H54 (cell line): ENCODE data around the gene EEFSEC.

Experiments used
- DNase-seq: peaks from one replicate; pipeline ENCODE4 v3.0.0; 2011; ENCODE audit warnings: low spot score, mixed read lengths; ENCODE audit not compliant: insufficient read length
- FAIRE-seq: peaks from 3 replicates; lab custom pipeline; 2011; peaks lifted over from hg19 to GRCh38; lab: Jason Lieb, UNC
- POLR2A ChIP-seq: IDR thresholded peaks from 2 replicates; pipeline ENCODE4 v1.6.1; 2011; ENCODE audit warnings: low read depth, mild to moderate bottlenecking, low read length

Gene EEFSEC

GRCh38 chr3:128267541-128267940, 114.3 kb downstream of the EEFSEC start:
- DNase-seq (no peak), FAIRE-seq (no peak)
- no peak for TF ChIP-seq POLR2A

GRCh38 chr3:128269006-128269775, 115.9 kb downstream of the EEFSEC start:
- FAIRE-seq = no peak
- no peak for DNase-seq
- no peak for TF ChIP-seq POLR2A

- no peak for TF ChIP-seq POLR2A
- FAIRE-seq (no peak), DNase-seq (no peak)
These were observed 116.5 kb downstream of the EEFSEC start for GRCh38 chr3:128269796-128270195.

- no peak for FAIRE-seq
- no peak for TF ChIP-seq POLR2A
- no peak for DNase-seq
These were observed 117.5 kb downstream of the EEFSEC start for GRCh38 chr3:128270559-128271492.

- DNase-seq (no peak), FAIRE-seq (no peak)
- no peak for TF ChIP-seq POLR2A
These were observed 118.5 kb downstream of the EEFSEC start for GRCh38 chr3:128271536-128272332.

GRCh38 chr3:128273109-128273840, 120.0 kb downstream of the EEFSEC start:
- FAIRE-seq = no peak
- TF ChIP-seq POLR2A = no peak
- no peak for DNase-seq

GRCh38 chr3:128273841-128274573, 120.7 kb downstream of the EEFSEC start:
- DNase-seq (no peak), FAIRE-seq (no peak)
- TF ChIP-seq POLR2A = no peak

GRCh38 chr3:128274837-128275236, 121.6 kb downstream of the EEFSEC start:
- TF ChIP-seq POLR2A = no peak
- FAIRE-seq (peak; percentile 75), DNase-seq (peak; percentile 94)

- no peak for TF ChIP-seq POLR2A
- FAIRE-seq = no peak
- no peak for DNase-seq
These were observed 122.2 kb downstream of the EEFSEC start for GRCh38 chr3:128275316-128276145.

GRCh38 chr3:128276146-128276435, 122.8 kb downstream of the EEFSEC start:
- TF ChIP-seq POLR2A = no peak
- DNase-seq = no peak
- FAIRE-seq = no peak

GRCh38 chr3:128276577-128277183, 123.4 kb downstream of the EEFSEC start:
- TF ChIP-seq POLR2A = no peak
- no peak for FAIRE-seq

More at GRCh38 chr3:128276577-128277183, 123.4 kb downstream of the EEFSEC start:
- no peak for DNase-seq
